GM21619 (cell line): ENCODE data around the gene C16orf95.

Source experiments
- ATAC-seq: cut with Tn5 transposase; IDR thresholded peaks from one replicate; pipeline ENCODE4 v1.9.1; 2021; ENCODE audit not compliant: unreplicated experiment

Gene C16orf95

GRCh38 chr16:87319997-87320491 is 2.9 kb upstream of the C16orf95 start:
- ATAC-seq = no peak

- ATAC-seq = no peak
Measured at GRCh38 chr16:87319011-87319410, 1.8 kb upstream of the C16orf95 start.

- ATAC-seq = peak; percentile 5
Measured at GRCh38 chr16:87317750-87318644, 805 bp upstream of the C16orf95 start.

- ATAC-seq = no peak
Measured at GRCh38 chr16:87316450-87316922, 706 bp downstream of the C16orf95 start.

DNA sequence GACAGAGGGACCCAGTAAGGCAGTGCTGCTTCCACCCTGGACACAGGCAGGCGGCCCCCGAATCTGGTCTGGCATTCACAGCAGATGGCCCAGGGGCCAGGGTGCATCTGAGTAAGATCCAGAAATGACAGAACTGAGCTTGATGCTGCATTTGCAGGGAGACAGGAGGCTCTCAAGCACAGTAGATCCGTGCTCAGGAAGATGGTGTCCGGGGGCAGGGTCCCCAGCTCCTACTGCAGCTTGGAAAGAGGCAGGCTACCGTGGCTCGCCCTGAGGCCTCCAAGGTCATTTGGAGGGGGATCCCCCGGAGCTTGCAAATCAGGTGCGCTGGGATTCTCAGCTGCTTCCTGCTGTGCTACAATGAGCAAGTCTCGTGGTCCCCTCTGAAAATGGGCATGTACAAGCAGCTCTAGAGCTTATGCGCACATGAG is 2.2 kb downstream of the C16orf95 start:
- no peak for ATAC-seq

DNA sequence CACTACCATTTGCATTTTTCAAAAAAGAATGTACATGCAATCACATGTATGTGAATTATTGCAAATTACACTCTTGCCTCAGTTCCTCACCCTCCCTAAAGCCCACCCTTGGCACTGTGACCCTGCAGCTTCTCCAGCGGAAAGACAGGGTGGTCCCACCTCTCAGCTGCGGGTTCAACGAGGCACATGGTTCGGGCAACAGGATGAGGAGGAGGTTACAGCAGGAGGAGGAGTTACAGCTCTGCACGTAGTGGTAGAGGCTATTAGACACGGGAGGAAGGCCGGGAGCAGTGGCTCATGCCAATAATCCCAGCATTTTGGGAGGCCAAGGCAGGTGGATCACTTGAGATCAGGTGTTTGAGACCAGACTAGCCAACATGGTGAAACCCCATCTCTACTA is 5.2 kb downstream of the C16orf95 start:
- no peak for ATAC-seq

GRCh38 chr16:87311387-87311786 is 5.8 kb downstream of the C16orf95 start:
- ATAC-seq = no peak

- ATAC-seq = no peak
Measured at GRCh38 chr16:87310610-87311009, 6.6 kb downstream of the C16orf95 start.

DNA sequence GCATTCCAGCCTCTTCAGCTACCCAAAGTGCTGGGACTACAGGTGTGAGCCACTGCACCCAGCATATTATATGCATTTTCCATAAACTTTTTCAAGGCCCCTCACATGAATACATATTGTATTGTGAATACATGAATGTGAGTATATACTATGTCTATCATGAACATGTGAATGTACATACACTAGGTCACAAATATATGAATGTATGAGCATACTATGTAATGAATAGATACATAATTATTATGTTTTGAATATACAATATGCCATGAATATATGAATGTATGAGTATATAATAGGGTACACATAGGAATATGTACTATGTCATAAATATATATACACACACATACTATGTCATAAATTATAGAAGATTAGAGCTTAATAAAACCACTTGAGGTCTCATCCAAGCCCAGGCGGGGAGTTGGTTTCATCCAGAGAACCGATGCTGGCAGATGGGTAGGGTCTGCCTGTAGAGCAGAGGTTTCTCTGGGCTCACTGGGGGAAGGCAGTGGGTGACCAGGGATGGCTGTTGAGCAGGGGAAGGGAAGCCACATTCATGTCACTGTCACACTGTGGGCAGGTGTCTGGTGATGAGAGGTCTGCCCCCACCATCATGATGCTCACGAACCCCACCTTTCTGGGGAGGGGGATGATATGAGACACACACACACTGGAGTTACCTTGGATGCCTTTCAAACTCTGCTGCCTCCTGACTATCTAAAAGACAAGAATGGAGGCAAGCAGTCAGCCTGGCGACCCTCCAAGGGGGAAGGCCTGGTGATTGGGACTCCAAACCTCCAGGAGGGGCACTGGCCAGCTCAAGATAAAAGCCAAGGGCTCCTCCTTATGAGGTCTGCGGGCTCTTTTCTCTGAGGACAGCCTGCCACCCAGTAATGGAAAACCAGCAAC is 7.3 kb downstream of the C16orf95 start:
- ATAC-seq = no peak

DNA sequence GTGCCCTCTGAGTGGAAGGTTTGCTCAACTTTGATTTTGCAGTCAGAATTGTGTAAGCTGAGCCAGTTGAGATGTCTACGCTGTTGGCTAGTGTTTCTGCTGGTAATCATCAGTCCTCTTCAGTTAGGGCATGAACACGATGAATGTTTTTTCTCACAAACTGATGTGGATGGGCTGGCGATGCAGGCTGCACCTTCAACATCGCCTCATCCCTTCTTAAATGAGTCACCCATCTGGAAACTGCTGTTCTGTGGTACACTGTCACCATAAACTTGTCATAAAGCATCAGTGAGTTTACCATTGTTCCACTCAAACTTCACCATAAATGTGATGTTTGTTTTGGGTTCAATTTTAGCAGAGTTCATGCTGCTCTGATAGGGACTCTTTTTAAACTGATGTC is 8.4 kb downstream of the C16orf95 start:
- ATAC-seq = no peak

- ATAC-seq = no peak
Measured at GRCh38 chr16:87306516-87306915, 10.7 kb downstream of the C16orf95 start.

DNA sequence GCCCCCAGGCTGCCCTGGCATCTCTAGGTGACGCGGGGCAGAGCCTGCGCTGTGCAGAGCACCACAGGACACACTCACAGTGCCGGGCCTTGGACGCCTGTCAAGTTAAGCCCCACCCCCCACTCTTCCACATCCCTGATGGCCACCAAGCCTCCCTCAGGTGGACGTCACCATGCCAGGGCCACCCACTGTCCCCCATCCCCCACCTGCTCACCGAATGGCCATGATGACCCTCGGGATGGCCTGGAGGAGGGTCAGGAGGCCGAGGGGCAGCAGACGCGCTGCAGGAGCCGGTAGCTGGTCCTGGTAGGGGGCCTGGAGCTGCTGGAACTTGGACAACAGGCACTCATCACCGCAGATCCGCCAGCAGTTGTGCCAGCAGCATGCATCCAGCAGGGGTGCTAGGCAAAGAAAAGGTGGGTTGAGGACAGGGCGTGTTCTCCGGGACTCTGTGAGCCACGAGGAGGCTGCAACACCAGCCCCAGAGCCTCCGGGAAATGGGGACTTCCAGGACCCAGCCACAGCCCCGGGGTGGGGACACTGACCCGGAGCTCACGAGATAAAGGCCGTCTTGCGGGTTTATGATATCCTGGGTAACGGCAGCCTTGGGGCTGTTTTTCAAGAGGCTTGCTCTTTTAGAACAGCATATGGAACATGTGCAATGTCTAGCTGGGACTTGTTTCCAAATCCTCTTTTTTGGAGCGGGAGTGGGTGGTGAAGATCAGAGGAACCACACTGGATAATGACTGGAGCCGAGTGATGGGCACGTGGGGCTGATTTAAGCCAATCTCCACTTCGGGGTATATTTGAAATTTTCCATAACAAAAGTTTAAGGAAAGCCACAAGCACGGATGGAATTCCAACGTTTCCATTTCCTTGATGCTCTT is 11.4 kb downstream of the C16orf95 start:
- no peak for ATAC-seq

GRCh38 chr16:87304951-87305350 is 12.2 kb downstream of the C16orf95 start:
- no peak for ATAC-seq

DNA sequence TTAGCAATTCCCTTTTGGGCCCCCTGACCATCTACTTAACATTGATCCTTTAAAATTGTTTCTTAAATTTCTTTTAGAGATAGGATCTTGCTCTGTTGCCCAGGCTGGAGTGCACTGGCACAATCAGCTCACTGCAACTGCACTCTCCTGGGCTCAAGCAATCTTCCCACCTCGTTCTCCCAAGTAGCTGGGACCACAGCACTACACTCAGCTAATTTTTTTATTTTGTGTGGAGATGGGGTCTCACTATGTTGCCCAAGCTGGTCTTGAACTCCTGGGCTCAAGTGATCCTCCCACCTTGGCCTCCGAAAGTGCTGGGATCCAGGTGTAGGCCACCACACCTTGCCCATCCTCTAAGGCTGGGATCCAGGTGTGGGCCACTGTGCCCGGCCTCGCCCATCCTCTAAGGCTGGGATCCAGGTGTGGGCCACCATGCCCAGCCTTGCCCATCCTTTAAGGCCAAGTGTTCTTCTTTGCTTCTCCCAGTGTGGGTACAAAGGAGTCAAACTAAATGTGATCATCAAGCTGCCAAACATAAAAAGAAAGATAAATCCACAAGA is 13.2 kb downstream of the C16orf95 start:
- no peak for ATAC-seq

DNA sequence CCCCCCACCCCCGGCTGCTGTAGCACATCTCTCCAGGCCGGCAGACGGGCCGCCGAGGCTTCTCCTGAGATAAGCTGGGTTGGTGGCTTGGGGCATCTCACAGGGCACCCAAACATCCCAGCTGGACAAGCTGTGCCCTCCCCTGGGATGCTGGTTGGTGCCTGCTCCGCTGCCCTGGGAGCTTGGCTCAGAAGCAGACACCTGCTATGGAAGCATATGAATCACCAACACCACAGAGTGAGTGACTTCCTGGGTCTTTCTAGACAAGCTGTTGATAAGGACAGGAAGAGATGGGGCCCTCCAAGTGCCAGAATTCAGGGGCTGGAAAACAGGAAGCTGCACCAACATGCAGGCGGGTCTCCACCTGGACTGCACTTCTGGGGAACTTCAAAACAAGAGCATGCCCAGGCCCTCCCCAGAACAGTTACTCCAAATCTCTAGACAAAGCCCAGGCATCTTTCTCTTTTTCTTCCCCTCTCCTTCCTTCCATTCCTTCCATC is 13.7 kb downstream of the C16orf95 start:
- ATAC-seq = no peak

DNA sequence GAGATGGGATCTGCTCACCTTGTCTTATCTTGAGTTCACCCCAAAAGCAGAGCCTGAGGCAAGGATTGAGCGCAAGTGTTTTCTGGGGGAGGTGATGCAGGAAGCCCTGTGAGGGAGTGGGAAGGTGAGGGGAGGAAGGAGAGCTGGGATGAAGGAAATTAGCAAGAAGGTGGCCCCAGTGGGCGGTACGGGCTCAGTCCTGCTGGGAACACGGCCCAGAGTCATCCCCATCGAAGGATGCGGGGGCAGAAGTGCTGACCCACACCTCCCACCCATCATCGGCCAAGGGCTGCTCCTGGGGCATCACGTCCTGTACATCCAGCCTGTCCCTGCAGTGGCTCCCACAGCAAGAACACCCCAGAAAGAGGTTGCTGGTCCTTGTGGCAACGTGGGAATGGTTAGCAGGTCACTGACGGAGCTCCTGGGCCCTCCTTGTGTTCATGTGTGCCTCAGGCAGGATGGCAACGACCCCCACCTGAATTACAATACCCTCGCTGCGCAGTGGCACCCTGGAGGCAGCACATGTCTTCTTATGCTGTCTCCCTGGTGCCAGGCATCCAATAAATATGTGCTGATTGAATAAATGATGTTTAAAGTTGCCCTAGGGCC is 18.2 kb downstream of the C16orf95 start:
- ATAC-seq = no peak

GRCh38 chr16:87297918-87298631 is 19.1 kb downstream of the C16orf95 start:
- no peak for ATAC-seq

DNA sequence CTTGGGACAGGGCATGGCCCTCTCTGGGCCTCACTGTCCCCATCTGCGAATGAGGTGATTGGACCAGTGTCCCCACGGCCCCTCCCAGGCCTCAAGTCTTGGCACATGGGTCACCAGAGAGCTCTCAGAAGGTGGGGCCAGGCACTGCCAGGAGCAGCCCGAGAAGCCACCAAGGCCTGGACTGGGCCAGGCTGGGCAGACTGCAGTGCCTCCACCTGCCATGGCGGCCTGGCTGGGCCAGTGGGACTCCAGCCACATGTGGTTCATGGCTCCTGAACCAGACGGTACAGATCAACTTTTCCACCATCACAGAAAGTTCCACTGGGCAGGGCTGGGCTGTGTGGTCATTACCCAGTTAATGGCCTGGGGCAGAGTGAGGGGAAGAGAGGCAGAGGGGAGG is 19.8 kb downstream of the C16orf95 start:
- ATAC-seq = no peak
